ENCODE results near the gene EFCAB11.

Gene EFCAB11

GRCh38 chr14:89767131-89767530 lies 187.4 kb downstream of the EFCAB11 start:
- TF ChIP-seq CTCF (conservative IDR thresholded peaks at IDR 0.05; ENCODE audit: low read length): no peak
- no peak for TF ChIP-seq EZH2phosphoT487 (IDR thresholded peaks at IDR 0.05; ENCODE audit: borderline replicate concordance)
- H3K4me1 ChIP-seq (ENCODE audit: insufficient read depth, low read length, poor library complexity, severe bottlenecking): peaks cover 34% of the 10 kb centered on the region
- no peak overlapping the region for H3K4me3 ChIP-seq (ENCODE audit: low read length, poor library complexity, severe bottlenecking)
- H3K4me2 ChIP-seq (ENCODE audit: low read depth, low read length, poor library complexity, severe bottlenecking): peak overlapping the region; percentile 44
- no peaks in the 10 kb centered on the region for H3K9me3 ChIP-seq (ENCODE audit: insufficient read depth, low read depth, low read length)
- H3K27me3 ChIP-seq (ENCODE audit: insufficient read depth, low read length, poor library complexity, severe bottlenecking): no peaks in the 10 kb centered on the region
- H3K79me2 ChIP-seq (ENCODE audit: insufficient read depth, low read length): no peaks in the 10 kb centered on the region
- H2AFZ ChIP-seq (ENCODE audit: low read length): peak overlapping the region; percentile 57
- no peaks in the 10 kb centered on the region for H3K36me3 ChIP-seq (ENCODE audit: insufficient read depth, low read length)
- H3F3A ChIP-seq (ENCODE audit: low read depth): no peaks in the 10 kb centered on the region
- no peaks in the 10 kb centered on the region for H4K20me1 ChIP-seq (ENCODE audit: insufficient read depth, low read length, poor library complexity, severe bottlenecking)
- no peaks in the 10 kb centered on the region for H3K9me2 ChIP-seq (replicated peaks; ENCODE audit: low read depth, low read length)
- H3K9ac ChIP-seq (ENCODE audit: low read depth, low read length, poor library complexity, severe bottlenecking): peak overlapping the region; percentile 32

GRCh38 chr14:89765346-89765745 lies 189.2 kb downstream of the EFCAB11 start:
- no peak overlapping the region for H3K9ac ChIP-seq (ENCODE audit: low read depth, low read length, poor library complexity, severe bottlenecking)
- H3K9me3 ChIP-seq (ENCODE audit: insufficient read depth, low read depth, low read length): no peaks in the 10 kb centered on the region
- H3F3A ChIP-seq (ENCODE audit: low read depth): no peaks in the 10 kb centered on the region
- H2AFZ ChIP-seq (ENCODE audit: low read length): no peak overlapping the region
- H3K4me2 ChIP-seq (ENCODE audit: low read depth, low read length, poor library complexity, severe bottlenecking): no peak overlapping the region
- no peaks in the 10 kb centered on the region for H3K27me3 ChIP-seq (ENCODE audit: insufficient read depth, low read length, poor library complexity, severe bottlenecking)
- H3K4me1 ChIP-seq (ENCODE audit: insufficient read depth, low read length, poor library complexity, severe bottlenecking): peaks cover 16% of the 10 kb centered on the region
- H4K20me1 ChIP-seq (ENCODE audit: insufficient read depth, low read length, poor library complexity, severe bottlenecking): no peaks in the 10 kb centered on the region
- no peaks in the 10 kb centered on the region for H3K36me3 ChIP-seq (ENCODE audit: insufficient read depth, low read length)
- no peak overlapping the region for H3K4me3 ChIP-seq (ENCODE audit: low read length, poor library complexity, severe bottlenecking)
- H3K9me2 ChIP-seq (replicated peaks; ENCODE audit: low read depth, low read length): no peaks in the 10 kb centered on the region
- H3K79me2 ChIP-seq (ENCODE audit: insufficient read depth, low read length): no peaks in the 10 kb centered on the region
- TF ChIP-seq CTCF (conservative IDR thresholded peaks at IDR 0.05; ENCODE audit: low read length) (no peak), EZH2phosphoT487 (IDR thresholded peaks at IDR 0.05; ENCODE audit: borderline replicate concordance) (no peak)

GRCh38 chr14:89760086-89760485 lies 194.4 kb downstream of the EFCAB11 start:
- no peaks in the 10 kb centered on the region for H3F3A ChIP-seq (ENCODE audit: low read depth)
- H3K9me2 ChIP-seq (replicated peaks; ENCODE audit: low read depth, low read length): no peaks in the 10 kb centered on the region
- H3K79me2 ChIP-seq (ENCODE audit: insufficient read depth, low read length): no peaks in the 10 kb centered on the region
- no peaks in the 10 kb centered on the region for H3K27me3 ChIP-seq (ENCODE audit: insufficient read depth, low read length, poor library complexity, severe bottlenecking)
- H3K4me1 ChIP-seq (ENCODE audit: insufficient read depth, low read length, poor library complexity, severe bottlenecking): peaks cover 5% of the 10 kb centered on the region
- H3K4me2 ChIP-seq (ENCODE audit: low read depth, low read length, poor library complexity, severe bottlenecking): no peak overlapping the region
- H3K36me3 ChIP-seq (ENCODE audit: insufficient read depth, low read length): no peaks in the 10 kb centered on the region
- H3K4me3 ChIP-seq (ENCODE audit: low read length, poor library complexity, severe bottlenecking): no peak overlapping the region
- H2AFZ ChIP-seq (ENCODE audit: low read length): no peak overlapping the region
- TF ChIP-seq EZH2phosphoT487 (IDR thresholded peaks at IDR 0.05; ENCODE audit: borderline replicate concordance) (no peak), CTCF (conservative IDR thresholded peaks at IDR 0.05; ENCODE audit: low read length) (no peak)
- no peaks in the 10 kb centered on the region for H3K9me3 ChIP-seq (ENCODE audit: insufficient read depth, low read depth, low read length)
- H4K20me1 ChIP-seq (ENCODE audit: insufficient read depth, low read length, poor library complexity, severe bottlenecking): no peaks in the 10 kb centered on the region
- no peak overlapping the region for H3K9ac ChIP-seq (ENCODE audit: low read depth, low read length, poor library complexity, severe bottlenecking)
